Measurements from ENCODE around the gene CDKN1C.

CDKN1C gene

GRCh38 chr11:2837651-2838050 is 47.9 kb downstream of the CDKN1C start:
- H3K36me3 ChIP-seq (replicated peaks; ENCODE audit: insufficient read depth, low read length), result no peaks in the 10 kb centered on the region
- H3K9me3 ChIP-seq (replicated peaks; ENCODE audit: insufficient read depth, low read length), result no peaks in the 10 kb centered on the region
- H3K27me3 ChIP-seq (replicated peaks; ENCODE audit: insufficient read depth, low read length), result no peaks in the 10 kb centered on the region
- H2AFZ ChIP-seq (ENCODE audit: low read length), result no peak overlapping the region
- no peaks in the 10 kb centered on the region for H3K4me1 ChIP-seq (ENCODE audit: low read length)
- H3K79me2 ChIP-seq (ENCODE audit: low read length), result no peaks in the 10 kb centered on the region
- H3F3A ChIP-seq (ENCODE audit: insufficient read depth, low read length), result no peaks in the 10 kb centered on the region
- H3K4me3 ChIP-seq (ENCODE audit: low read length), result no peak overlapping the region
- no peak for DNase-seq
- no peaks in the 10 kb centered on the region for H4K20me1 ChIP-seq (ENCODE audit: insufficient read depth, low read length)
- no peak for TF ChIP-seq CTCF (IDR thresholded peaks at IDR 0.05; ENCODE audit: low read length)
- no peak for TF ChIP-seq EZH2phosphoT487 (IDR thresholded peaks at IDR 0.05; ENCODE audit: low read length)
- no peak for TF ChIP-seq EZH2 (optimal IDR thresholded peaks at IDR 0.05; ENCODE audit: low read depth, low read length)
- H3K9me2 ChIP-seq (replicated peaks; ENCODE audit: insufficient read depth, low read length), result no peaks in the 10 kb centered on the region
- H3K9ac ChIP-seq (ENCODE audit: low read length), result no peak overlapping the region
- no peak overlapping the region for H3K4me2 ChIP-seq (ENCODE audit: low read depth, low read length)
- H3K27ac ChIP-seq (ENCODE audit: low read length), result no peak overlapping the region

GRCh38 chr11:2837096-2837601 is 48.4 kb downstream of the CDKN1C start:
- no peak for DNase-seq
- H3K9me3 ChIP-seq (replicated peaks; ENCODE audit: insufficient read depth, low read length), result no peaks in the 10 kb centered on the region
- H3K9me2 ChIP-seq (replicated peaks; ENCODE audit: insufficient read depth, low read length), result no peaks in the 10 kb centered on the region
- H3K4me1 ChIP-seq (ENCODE audit: low read length), result no peaks in the 10 kb centered on the region
- no peak overlapping the region for H2AFZ ChIP-seq (ENCODE audit: low read length)
- H3K27me3 ChIP-seq (replicated peaks; ENCODE audit: insufficient read depth, low read length), result no peaks in the 10 kb centered on the region
- H4K20me1 ChIP-seq (ENCODE audit: insufficient read depth, low read length), result no peaks in the 10 kb centered on the region
- no peak overlapping the region for H3K4me2 ChIP-seq (ENCODE audit: low read depth, low read length)
- H3K4me3 ChIP-seq (ENCODE audit: low read length), result no peak overlapping the region
- no peaks in the 10 kb centered on the region for H3K79me2 ChIP-seq (ENCODE audit: low read length)
- TF ChIP-seq EZH2phosphoT487 (IDR thresholded peaks at IDR 0.05; ENCODE audit: low read length) (no peak), CTCF (IDR thresholded peaks at IDR 0.05; ENCODE audit: low read length) (no peak), EZH2 (optimal IDR thresholded peaks at IDR 0.05; ENCODE audit: low read depth, low read length) (no peak)
- H3F3A ChIP-seq (ENCODE audit: insufficient read depth, low read length), result no peaks in the 10 kb centered on the region
- H3K27ac ChIP-seq (ENCODE audit: low read length), result no peak overlapping the region
- H3K36me3 ChIP-seq (replicated peaks; ENCODE audit: insufficient read depth, low read length), result no peaks in the 10 kb centered on the region
- no peak overlapping the region for H3K9ac ChIP-seq (ENCODE audit: low read length)

- H3F3A ChIP-seq (ENCODE audit: insufficient read depth, low read length), result no peaks in the 10 kb centered on the region
- H4K20me1 ChIP-seq (ENCODE audit: insufficient read depth, low read length), result no peaks in the 10 kb centered on the region
- no peak overlapping the region for H3K4me3 ChIP-seq (ENCODE audit: low read length)
- no peaks in the 10 kb centered on the region for H3K27me3 ChIP-seq (replicated peaks; ENCODE audit: insufficient read depth, low read length)
- no peak overlapping the region for H3K9ac ChIP-seq (ENCODE audit: low read length)
- H3K79me2 ChIP-seq (ENCODE audit: low read length), result no peaks in the 10 kb centered on the region
- no peaks in the 10 kb centered on the region for H3K4me1 ChIP-seq (ENCODE audit: low read length)
- no peaks in the 10 kb centered on the region for H3K9me2 ChIP-seq (replicated peaks; ENCODE audit: insufficient read depth, low read length)
- TF ChIP-seq CTCF (IDR thresholded peaks at IDR 0.05; ENCODE audit: low read length) (no peak), EZH2phosphoT487 (IDR thresholded peaks at IDR 0.05; ENCODE audit: low read length) (no peak), EZH2 (optimal IDR thresholded peaks at IDR 0.05; ENCODE audit: low read depth, low read length) (no peak)
- no peaks in the 10 kb centered on the region for H3K9me3 ChIP-seq (replicated peaks; ENCODE audit: insufficient read depth, low read length)
- DNase-seq, result no peak
- H2AFZ ChIP-seq (ENCODE audit: low read length), result no peak overlapping the region
- no peaks in the 10 kb centered on the region for H3K36me3 ChIP-seq (replicated peaks; ENCODE audit: insufficient read depth, low read length)
- no peak overlapping the region for H3K4me2 ChIP-seq (ENCODE audit: low read depth, low read length)
- no peak overlapping the region for H3K27ac ChIP-seq (ENCODE audit: low read length)
These were observed 49.1 kb downstream of the CDKN1C start for GRCh38 chr11:2836315-2837095.

Data from MM.1S (cell line).